GM06990 (cell line): Measurements from ENCODE around the gene ZSCAN20.

Source experiments
- DNase-seq: peaks from one replicate; pipeline ENCODE4 v3.0.0-alpha.2; 2011; ENCODE audit not compliant: insufficient read length; ENCODE audit errors: extremely low read depth
- H3K27me3 ChIP-seq: replicated peaks from 2 replicates; pipeline ENCODE4 v1.6.0; 2011; ENCODE audit warnings: low read length; ENCODE audit not compliant: control insufficient read depth, insufficient read depth
- H3K36me3 ChIP-seq: 2 replicates; pipeline ENCODE4 v1.5.1; 2011; ENCODE audit warnings: low read length; ENCODE audit not compliant: control insufficient read depth, insufficient read depth
- H3K4me3 ChIP-seq: replicated peaks from 2 replicates; pipeline ENCODE4 v1.5.1; 2011; ENCODE audit warnings: low read depth, mild to moderate bottlenecking, control low read depth, low read length
- TF ChIP-seq, protein P1 (sequence below): IDR thresholded peaks from 2 replicates; pipeline ENCODE4 v1.5.1; 2011; ENCODE audit warnings: low read length, control low read depth, mild to moderate bottlenecking, inconsistent platforms; ENCODE audit not compliant: insufficient read depth, poor library complexity, severe bottlenecking

ZSCAN20 gene

DNA sequence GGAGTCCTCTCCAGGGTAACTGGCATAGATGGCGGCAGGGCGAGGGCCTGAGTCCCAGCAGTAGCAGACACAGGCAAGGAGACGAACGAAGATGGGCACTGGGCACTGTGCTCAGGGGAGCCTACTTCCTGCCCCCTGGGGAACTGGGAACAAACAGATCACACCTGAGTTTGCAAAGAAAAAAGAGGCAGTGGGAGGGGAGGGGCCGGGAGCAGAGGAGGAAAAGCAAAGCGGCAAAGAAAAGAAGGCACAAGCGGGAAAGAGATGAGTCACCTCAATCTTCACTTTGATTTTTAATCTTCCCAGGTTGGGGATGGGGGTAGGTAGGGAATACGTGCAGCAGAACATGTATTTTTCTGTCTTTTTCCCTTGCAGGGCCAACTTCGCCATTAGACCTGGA is 44.0 kb downstream of the ZSCAN20 start:
- Histone ChIP-seq H3K27me3 (peaks cover 1% of the 10 kb centered on the region; the same call in 1 of the 2 replicates), H3K4me3 (no peak overlapping the region), H3K36me3 (no peaks in the 10 kb centered on the region)
- TF ChIP-seq, protein P1, sequence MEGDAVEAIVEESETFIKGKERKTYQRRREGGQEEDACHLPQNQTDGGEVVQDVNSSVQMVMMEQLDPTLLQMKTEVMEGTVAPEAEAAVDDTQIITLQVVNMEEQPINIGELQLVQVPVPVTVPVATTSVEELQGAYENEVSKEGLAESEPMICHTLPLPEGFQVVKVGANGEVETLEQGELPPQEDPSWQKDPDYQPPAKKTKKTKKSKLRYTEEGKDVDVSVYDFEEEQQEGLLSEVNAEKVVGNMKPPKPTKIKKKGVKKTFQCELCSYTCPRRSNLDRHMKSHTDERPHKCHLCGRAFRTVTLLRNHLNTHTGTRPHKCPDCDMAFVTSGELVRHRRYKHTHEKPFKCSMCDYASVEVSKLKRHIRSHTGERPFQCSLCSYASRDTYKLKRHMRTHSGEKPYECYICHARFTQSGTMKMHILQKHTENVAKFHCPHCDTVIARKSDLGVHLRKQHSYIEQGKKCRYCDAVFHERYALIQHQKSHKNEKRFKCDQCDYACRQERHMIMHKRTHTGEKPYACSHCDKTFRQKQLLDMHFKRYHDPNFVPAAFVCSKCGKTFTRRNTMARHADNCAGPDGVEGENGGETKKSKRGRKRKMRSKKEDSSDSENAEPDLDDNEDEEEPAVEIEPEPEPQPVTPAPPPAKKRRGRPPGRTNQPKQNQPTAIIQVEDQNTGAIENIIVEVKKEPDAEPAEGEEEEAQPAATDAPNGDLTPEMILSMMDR: no peak
- DNase-seq: no peak

DNA sequence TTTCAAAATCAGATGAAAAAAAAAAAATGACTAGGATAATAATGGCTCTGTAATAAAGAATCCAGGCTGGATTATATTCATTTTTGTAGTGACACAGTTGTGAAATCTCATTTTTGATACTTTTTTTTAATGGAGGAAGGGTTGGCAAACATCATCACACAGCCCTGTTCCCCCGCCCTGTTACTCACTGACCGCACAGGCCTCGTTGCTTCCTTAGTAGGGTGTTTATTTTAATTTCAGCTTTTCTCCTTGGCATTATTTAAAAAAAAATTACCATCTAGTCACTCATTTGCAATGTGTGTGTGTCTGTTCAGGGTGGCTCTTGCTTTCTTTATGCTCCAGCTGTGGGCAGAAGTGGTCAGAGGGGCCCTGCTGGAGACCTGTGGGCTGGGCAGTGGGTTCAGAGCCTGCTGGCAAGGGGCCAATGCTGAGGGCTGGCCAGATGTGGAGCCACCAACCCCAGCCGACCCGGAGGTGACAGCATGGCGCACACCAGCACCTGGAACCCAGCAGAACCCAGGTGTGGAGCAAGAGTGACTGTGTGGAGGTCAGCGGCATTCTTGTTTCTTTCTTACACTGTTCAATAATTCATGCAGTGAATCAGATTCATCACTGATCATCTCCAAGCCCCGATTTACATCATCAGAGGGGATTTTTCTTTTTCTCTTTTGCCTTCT is 44.6 kb downstream of the ZSCAN20 start:
- Histone ChIP-seq H3K4me3 (no peak overlapping the region), H3K27me3 (peaks cover 1% of the 10 kb centered on the region; the same call in 1 of the 2 replicates), H3K36me3 (no peaks in the 10 kb centered on the region)
- no peak for DNase-seq
- TF ChIP-seq, protein P1: no peak

DNA sequence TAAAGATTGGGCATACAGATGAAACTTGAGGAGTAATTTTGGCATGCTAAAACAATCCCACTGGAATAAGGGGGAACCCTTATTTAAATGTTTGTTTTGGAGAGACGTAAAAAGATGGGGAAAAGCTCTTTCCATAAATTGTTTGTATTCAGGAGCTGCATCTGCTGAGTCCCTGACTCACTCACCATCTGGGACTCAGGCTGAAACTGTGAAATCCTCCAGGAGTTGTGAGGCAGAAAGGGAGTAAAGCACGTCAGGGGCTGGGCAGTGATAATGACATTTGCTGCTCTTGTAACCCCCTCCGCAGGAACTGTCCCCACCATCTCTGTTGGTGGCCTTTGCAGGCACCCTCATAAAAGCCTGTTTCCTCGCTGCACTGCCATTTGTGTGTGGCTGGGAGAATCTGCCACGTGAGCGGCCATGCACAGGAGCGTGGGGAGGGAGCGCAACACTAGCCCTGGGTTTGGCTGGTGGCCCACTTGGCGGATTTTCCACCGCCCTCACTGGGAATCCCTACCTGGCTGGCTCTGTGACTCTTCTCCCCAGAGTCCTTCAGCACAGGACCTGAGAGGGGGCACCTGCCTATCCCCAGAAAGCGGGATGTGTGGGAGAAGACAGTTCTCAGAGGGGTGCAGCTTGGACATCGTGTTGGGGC is 45.3 kb downstream of the ZSCAN20 start:
- no peaks in the 10 kb centered on the region for H3K36me3 ChIP-seq
- TF ChIP-seq, protein P1: no peak
- no peak for DNase-seq
- H3K27me3 ChIP-seq: peaks cover 1% of the 10 kb centered on the region; the same call in 1 of the 2 replicates
- no peak overlapping the region for H3K4me3 ChIP-seq

DNA sequence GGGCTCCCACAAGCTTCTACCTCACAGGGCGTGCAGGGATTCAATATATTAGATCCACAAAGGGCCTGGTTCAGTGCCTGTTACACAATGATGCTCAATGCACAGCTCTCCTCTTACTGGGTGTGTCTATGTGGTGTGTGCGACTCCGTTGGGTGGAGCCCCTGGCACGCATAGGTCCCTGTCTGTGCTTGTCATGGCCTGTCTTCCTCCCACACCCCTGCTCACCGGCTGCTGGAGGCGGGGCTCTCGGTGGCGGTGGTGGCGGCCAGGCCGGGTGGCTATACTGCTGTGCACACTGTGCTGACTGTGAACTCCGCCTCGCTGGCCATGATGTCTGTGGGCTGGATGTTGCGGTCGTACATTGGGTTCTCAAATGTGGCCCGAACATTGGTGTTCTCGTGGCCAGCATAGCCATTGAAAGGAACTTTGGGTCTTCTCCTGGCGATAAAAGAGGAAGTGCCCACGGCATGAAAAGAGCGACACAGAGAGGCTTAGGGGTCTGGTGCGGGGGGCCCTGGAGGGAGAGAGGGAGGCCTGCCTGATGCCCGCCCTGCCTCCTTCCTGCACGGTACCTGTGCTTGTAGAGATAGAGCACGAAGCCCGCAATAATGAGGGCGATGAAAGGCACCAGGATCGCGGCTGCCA is 46.9 kb downstream of the ZSCAN20 start:
- peaks cover 1% of the 10 kb centered on the region; the same call in 1 of the 2 replicates for H3K27me3 ChIP-seq
- DNase-seq: no peak
- TF ChIP-seq, protein P1: no peak

DNA sequence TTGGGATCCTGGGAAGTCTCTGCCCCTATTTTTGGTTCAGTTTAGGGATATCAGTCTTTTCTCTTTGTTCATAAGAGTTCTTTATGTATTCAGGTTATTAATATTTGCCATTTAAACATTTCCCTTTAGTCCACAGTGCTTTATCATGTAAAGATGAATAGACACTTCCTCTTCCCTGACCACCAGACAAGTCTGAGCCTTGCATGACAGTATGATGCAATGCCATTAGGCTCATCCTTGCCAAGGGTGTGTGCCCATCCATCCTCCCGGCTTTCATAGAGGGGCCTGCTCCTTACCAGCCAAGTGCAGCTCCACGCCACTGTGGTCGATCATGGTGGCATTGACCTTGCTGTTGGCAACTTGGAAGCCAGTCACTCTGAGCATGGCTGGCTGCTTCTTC is 52.1 kb downstream of the ZSCAN20 start:
- Histone ChIP-seq H3K36me3 (no peaks in the 10 kb centered on the region), H3K4me3 (no peak overlapping the region), H3K27me3 (no peaks in the 10 kb centered on the region; the same call in 1 of the 2 replicates)
- no peak for DNase-seq
- TF ChIP-seq, protein P1: no peak

More for the DNA sequence above, 46.9 kb downstream of the ZSCAN20 start:
- H3K36me3 ChIP-seq: no peaks in the 10 kb centered on the region
- H3K4me3 ChIP-seq: no peak overlapping the region
